ENCODE data around the gene METTL5. TPM values are rescaled to one million over a fixed set of nuclear protein-coding genes. Genes with fewer than 3 reads are reported as not detected.
A peak's percentile ranks its signal among the peaks of the same experiment; 100 is the strongest.

Gene METTL5
- total and polyA plus RNA-seq, 9 of the 15 experiments (the other 6 are each of a cell fraction or from before 2014, with no cell fraction given) = 149 to 471 (median 224) TPM

- TF ChIP-seq REST (IDR thresholded peaks at IDR 0.05; ENCODE audit: borderline replicate concordance) (no peak), REST (CRISPR knock-in tag; IDR thresholded peaks at IDR 0.05; ENCODE audit: low read depth) (no peak), PKNOX1 (IDR thresholded peaks at IDR 0.05) (peak; percentile 66), KLF6 (CRISPR knock-in tag; IDR thresholded peaks at IDR 0.05; ENCODE audit: borderline replicate concordance) (no peak), ZNF316 (IDR thresholded peaks at IDR 0.05) (peak; percentile 78), GABPB2 (CRISPR knock-in tag; conservative IDR thresholded peaks at IDR 0.05) (no peak), ZFPM2 (CRISPR knock-in tag; IDR thresholded peaks at IDR 0.05) (no peak), STAG1 (CRISPR knock-in tag; IDR thresholded peaks at IDR 0.05; ENCODE audit: borderline replicate concordance) (no peak), AFF4 (CRISPR knock-in tag; IDR thresholded peaks at IDR 0.05) (no peak), ZNF212 (CRISPR knock-in tag; IDR thresholded peaks at IDR 0.05) (no peak), SMARCA5 (IDR thresholded peaks at IDR 0.05) (no peak), SRSF1 (IDR thresholded peaks at IDR 0.05; ENCODE audit: low read depth, low read length) (no peak), C11orf30 (IDR thresholded peaks at IDR 0.05; ENCODE audit: low read depth) (peak; percentile 74), PTBP1 (IDR thresholded peaks at IDR 0.05; ENCODE audit: low read depth, low read length) (no peak)
These were observed 42.9 kb upstream of the METTL5 start (continued) for GRCh38 chr2:169867579-169867978.

All from K562 (cell line).